Measurements from ENCODE around the gene HS3ST6. TPM values are rescaled to one million over a fixed set of nuclear protein-coding genes. Genes with fewer than 3 reads are reported as not detected.

Gene HS3ST6
- total and polyA plus RNA-seq, 2 donors (not counting 3 experiments of a cell fraction or from before 2014, with no cell fraction given): not detected

DNA sequence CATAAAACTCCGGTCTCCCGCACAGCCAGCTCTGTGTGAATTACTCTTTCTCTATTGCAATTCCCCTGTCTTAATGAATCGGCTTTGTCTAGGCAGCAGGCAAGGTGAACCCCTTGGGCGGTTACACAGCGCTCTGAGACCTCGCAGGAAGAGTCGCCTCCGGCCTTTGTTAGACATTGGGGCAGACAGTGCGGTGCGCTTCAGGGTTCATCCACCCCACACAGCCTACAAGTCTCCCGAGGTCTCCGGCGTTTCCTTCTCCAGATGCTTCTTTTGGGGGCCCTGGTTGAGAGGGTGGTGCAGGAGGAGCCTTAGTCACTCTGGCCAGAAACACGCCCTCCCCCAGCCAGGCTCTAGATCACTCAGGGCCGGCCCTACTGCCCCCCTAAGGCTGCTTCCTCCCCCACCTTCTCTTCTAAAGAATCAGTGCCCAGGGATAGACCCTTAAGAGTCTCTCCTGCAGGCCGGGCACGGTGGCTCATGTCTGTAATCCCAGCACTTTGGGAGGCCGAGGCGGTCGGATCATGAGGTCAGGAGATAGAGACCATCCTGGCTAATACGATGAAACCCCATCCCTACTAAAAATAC, 26.5 kb upstream of the HS3ST6 start:
- Histone ChIP-seq H3K79me2 (ENCODE audit: control insufficient read depth, insufficient read depth, low read length) (no peaks in the 10 kb centered on the region), H3K9ac (replicated peaks; ENCODE audit: extremely low read depth, insufficient read depth, low read length) (no peak overlapping the region), H3K27me3 (ENCODE audit: control insufficient read depth in 2 of 2, insufficient read depth in 2 of 2, low read length in 2 of 2) (no peaks in the 10 kb centered on the region), H3K4me3 (replicated peaks in 1 of 3; ENCODE audit: insufficient read depth in 1 of 3, low read depth in 1 of 3, low read length in 3 of 3) (no peak overlapping the region), H4K20me1 (replicated peaks; ENCODE audit: control insufficient read depth, extremely low read depth, insufficient read depth, low read length) (no peaks in the 10 kb centered on the region), H3K27ac (ENCODE audit: insufficient read depth, low read depth, low read length) (no peak overlapping the region), H2AFZ (ENCODE audit: low read depth, low read length) (no peak overlapping the region), H3K4me2 (ENCODE audit: insufficient read depth, low read length) (no peak overlapping the region), H3K4me1 (ENCODE audit: control insufficient read depth, extremely low read depth, insufficient read depth, low read length) (peaks cover 12% of the 10 kb centered on the region), H3K9me1 (replicated peaks; ENCODE audit: control insufficient read depth, extremely low read depth, insufficient read depth, low read length) (no peaks in the 10 kb centered on the region), H3K9me3 (replicated peaks; ENCODE audit: control insufficient read depth, insufficient read depth, low read length) (no peaks in the 10 kb centered on the region), H3K36me3 (ENCODE audit: control insufficient read depth in 2 of 2, extremely low read depth in 1 of 2, insufficient read depth in 2 of 2, low read length in 2 of 2) (peaks cover 0 to 5% of the 10 kb centered on the region in 2 experiments)
- POLR2A ChIA-PET: no interaction called here
- TF ChIP-seq MYC (IDR thresholded peaks at IDR 0.05; ENCODE audit: low read depth, low read length): no peak
- TF ChIP-seq JUN (IDR thresholded peaks at IDR 0.05; ENCODE audit: borderline replicate concordance, insufficient read depth, insufficient read length, low read depth): no peak
- TF ChIP-seq, protein P1, sequence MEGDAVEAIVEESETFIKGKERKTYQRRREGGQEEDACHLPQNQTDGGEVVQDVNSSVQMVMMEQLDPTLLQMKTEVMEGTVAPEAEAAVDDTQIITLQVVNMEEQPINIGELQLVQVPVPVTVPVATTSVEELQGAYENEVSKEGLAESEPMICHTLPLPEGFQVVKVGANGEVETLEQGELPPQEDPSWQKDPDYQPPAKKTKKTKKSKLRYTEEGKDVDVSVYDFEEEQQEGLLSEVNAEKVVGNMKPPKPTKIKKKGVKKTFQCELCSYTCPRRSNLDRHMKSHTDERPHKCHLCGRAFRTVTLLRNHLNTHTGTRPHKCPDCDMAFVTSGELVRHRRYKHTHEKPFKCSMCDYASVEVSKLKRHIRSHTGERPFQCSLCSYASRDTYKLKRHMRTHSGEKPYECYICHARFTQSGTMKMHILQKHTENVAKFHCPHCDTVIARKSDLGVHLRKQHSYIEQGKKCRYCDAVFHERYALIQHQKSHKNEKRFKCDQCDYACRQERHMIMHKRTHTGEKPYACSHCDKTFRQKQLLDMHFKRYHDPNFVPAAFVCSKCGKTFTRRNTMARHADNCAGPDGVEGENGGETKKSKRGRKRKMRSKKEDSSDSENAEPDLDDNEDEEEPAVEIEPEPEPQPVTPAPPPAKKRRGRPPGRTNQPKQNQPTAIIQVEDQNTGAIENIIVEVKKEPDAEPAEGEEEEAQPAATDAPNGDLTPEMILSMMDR (IDR thresholded peaks at IDR 0.05; ENCODE audit: extremely low read depth in 1 of 2, insufficient read depth in 1 of 2, low read depth in 1 of 2, low read length in 2 of 2): no peak
- no peak for TF ChIP-seq POLR2A (IDR thresholded peaks at IDR 0.05; ENCODE audit: low read depth, low read length)
- TF ChIP-seq FOS (IDR thresholded peaks at IDR 0.05; ENCODE audit: borderline replicate concordance, insufficient read depth, low read length): no peak
- TF ChIP-seq POLR2AphosphoS5 (IDR thresholded peaks at IDR 0.05; ENCODE audit: insufficient read depth, low read depth, low read length): no peak
- TF ChIP-seq, protein P2, sequence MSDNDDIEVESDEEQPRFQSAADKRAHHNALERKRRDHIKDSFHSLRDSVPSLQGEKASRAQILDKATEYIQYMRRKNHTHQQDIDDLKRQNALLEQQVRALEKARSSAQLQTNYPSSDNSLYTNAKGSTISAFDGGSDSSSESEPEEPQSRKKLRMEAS (IDR thresholded peaks at IDR 0.05; ENCODE audit: insufficient read depth, insufficient read length): no peak
- no peak for TF ChIP-seq GATA2 (IDR thresholded peaks at IDR 0.05; ENCODE audit: insufficient read depth, insufficient read length, low read depth, low read length)
- no peak for TF ChIP-seq EZH2 (IDR thresholded peaks at IDR 0.05; ENCODE audit: borderline replicate concordance, low read depth, low read length, severe bottlenecking)
- CTCF ChIA-PET: interaction anchor here (0.6 to 1.8 kb wide), 3 partner anchors 12 to 196 kb away, joined by 5 to 9 read pairs (median 5); no protein-coding TSS in a partner anchor
- no peak for FAIRE-seq
- no TSS peak for BruUV-seq (replicated peaks)
- no peak for DNase-seq (ENCODE audit: low read depth, low spot score)
- dilution Hi-C loops (cut with MboI; ENCODE audit: extremely low pct_ligation_motif_present, low sequenced_read_pairs) (no loop called here), intact Hi-C loops (cut with micrococcal nuclease) (no loop called here)
